ENCODE data around the gene CRTC1. TPM values are rescaled to one million over a fixed set of nuclear protein-coding genes. Genes with fewer than 3 reads are reported as not detected.

CRTC1 gene
- total RNA-seq, 1 donor from 2014 or later, result 39.7 TPM

GRCh38 chr19:18741124-18742121 is 57.9 kb downstream of the CRTC1 start:
- Mint-ChIP-seq H3K4me1 (ENCODE audit: low read depth) (peaks cover 47% of the 10 kb centered on the region), H3K4me3 (ENCODE audit: low read depth) (peak overlapping the region; percentile 47), H3K36me3 (ENCODE audit: insufficient read depth) (no peaks in the 10 kb centered on the region), H3K27me3 (no peaks in the 10 kb centered on the region), H3K9me3 (ENCODE audit: low read depth) (no peaks in the 10 kb centered on the region), H3K27ac (peak overlapping the region; percentile 93)
- TF ChIP-seq, protein P1, sequence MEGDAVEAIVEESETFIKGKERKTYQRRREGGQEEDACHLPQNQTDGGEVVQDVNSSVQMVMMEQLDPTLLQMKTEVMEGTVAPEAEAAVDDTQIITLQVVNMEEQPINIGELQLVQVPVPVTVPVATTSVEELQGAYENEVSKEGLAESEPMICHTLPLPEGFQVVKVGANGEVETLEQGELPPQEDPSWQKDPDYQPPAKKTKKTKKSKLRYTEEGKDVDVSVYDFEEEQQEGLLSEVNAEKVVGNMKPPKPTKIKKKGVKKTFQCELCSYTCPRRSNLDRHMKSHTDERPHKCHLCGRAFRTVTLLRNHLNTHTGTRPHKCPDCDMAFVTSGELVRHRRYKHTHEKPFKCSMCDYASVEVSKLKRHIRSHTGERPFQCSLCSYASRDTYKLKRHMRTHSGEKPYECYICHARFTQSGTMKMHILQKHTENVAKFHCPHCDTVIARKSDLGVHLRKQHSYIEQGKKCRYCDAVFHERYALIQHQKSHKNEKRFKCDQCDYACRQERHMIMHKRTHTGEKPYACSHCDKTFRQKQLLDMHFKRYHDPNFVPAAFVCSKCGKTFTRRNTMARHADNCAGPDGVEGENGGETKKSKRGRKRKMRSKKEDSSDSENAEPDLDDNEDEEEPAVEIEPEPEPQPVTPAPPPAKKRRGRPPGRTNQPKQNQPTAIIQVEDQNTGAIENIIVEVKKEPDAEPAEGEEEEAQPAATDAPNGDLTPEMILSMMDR (IDR thresholded peaks at IDR 0.05; ENCODE audit: unreplicated experiment), result no peak
- DNase-seq (ENCODE audit: low spot score, unreplicated experiment), result peak; percentile 52

DNA sequence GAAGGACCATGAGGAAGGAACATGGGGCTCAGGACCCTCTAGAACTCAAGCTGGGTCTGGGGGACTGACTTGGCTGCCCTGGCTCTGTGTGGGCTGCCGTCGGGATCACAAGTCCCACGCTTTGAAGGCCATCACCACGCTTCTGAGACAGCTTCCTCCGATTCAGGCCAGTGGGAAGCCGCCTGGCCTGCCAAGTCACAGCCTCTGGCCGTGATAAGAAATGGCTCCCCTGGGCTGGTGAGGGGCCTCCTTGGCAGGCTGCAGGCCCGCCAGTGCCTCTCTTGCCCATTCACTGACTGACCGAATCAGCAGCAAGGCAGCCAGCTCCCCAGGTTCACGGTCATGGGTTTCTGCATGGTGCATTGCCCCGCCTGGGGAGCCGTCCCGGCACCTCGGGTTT is 58.8 kb downstream of the CRTC1 start:
- Mint-ChIP-seq H3K36me3 (ENCODE audit: insufficient read depth) (no peaks in the 10 kb centered on the region), H3K4me1 (ENCODE audit: low read depth) (peaks cover 47% of the 10 kb centered on the region), H3K27me3 (no peaks in the 10 kb centered on the region), H3K9me3 (ENCODE audit: low read depth) (no peaks in the 10 kb centered on the region), H3K27ac (no peak overlapping the region), H3K4me3 (ENCODE audit: low read depth) (no peak overlapping the region)
- TF ChIP-seq, protein P1 (IDR thresholded peaks at IDR 0.05; ENCODE audit: unreplicated experiment), result no peak
- no peak for DNase-seq (ENCODE audit: low spot score, unreplicated experiment)

DNA sequence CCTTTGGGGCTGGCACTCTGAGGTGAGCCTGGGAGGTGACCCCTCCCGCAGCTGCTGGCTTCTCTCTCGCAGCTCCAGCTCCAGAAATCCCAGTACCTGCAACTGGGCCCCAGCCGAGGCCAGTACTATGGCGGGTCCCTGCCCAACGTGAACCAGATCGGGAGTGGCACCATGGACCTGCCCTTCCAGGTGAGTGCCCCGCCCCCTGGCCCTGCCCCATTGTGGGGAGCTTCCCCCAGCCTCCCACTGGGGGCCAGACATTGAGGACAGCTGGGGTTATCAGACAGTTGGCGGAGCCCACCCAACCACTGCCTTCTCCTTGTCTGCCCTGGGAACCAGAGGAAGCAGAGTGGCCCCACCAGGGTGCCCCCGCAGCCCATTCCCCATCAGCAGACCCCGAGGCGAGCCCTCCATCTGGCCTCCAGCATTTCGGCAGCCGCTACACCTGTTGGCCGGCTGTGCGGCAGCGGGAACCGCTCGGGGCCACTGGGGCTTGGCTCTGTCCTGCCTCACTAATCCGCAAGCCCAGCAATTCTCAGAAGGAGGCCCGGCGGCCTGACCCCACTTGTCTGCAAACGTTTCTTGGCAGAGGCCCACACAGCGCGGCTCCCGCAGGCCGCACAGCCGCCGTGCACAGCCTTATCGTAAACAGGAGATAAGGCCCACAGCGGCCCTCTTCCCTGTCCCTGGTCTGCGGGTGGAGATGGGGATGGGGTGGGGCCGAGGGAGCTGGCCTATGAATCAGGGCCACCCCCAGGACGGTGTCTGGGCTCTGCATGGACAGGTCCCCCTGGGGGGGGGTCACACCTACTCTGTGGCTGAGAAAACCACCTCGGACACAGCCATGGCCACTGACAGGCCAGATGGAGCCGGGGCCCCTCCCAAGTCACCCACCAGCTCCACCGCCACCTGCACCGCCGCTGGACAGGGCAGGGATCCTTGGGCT is 59.6 kb downstream of the CRTC1 start:
- no peak for DNase-seq (ENCODE audit: low spot score, unreplicated experiment)
- peak overlapping the region; percentile 76 for H3K27ac Mint-ChIP-seq
- H3K27me3 Mint-ChIP-seq, result no peaks in the 10 kb centered on the region
- no peak overlapping the region for H3K4me3 Mint-ChIP-seq (ENCODE audit: low read depth)
- no peaks in the 10 kb centered on the region for H3K9me3 Mint-ChIP-seq (ENCODE audit: low read depth)
- TF ChIP-seq, protein P1 (IDR thresholded peaks at IDR 0.05; ENCODE audit: unreplicated experiment), result no peak
- no peaks in the 10 kb centered on the region for H3K36me3 Mint-ChIP-seq (ENCODE audit: insufficient read depth)
- peaks cover 41% of the 10 kb centered on the region for H3K4me1 Mint-ChIP-seq (ENCODE audit: low read depth)

DNA sequence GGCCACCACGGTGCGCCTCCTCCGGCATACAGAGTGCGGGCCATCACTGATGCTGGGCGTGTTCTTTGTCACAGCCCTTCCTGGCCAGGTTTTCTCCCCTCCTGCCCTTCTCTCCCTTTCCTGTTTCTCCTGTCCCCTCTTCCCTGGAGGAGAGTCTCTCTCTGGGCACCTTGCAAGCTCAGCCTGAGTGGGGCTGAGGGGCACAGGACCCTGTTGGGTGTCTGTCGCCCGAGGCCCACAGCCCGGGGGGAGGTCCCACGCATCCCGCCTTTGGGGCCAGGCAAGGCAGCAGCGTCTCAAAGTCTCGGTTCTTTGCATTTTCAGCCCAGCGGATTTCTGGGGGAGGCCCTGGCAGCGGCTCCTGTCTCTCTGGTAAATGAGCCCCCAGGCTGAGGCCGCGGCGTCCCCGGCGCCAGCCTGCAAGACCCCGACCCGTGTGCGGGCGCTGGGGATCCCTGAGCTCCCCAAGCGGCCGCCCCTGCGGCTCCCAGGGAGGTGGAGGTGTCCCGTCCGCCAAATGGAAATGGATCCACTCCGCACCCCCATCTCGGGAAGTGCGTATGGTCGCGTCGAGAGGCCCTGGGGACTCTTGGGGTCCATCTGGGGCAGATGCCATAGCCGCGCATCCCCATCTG is 60.4 kb downstream of the CRTC1 start:
- Mint-ChIP-seq H3K36me3 (ENCODE audit: insufficient read depth) (no peaks in the 10 kb centered on the region), H3K27ac (no peak overlapping the region), H3K4me1 (ENCODE audit: low read depth) (peaks cover 36% of the 10 kb centered on the region), H3K27me3 (no peaks in the 10 kb centered on the region), H3K9me3 (ENCODE audit: low read depth) (no peaks in the 10 kb centered on the region), H3K4me3 (ENCODE audit: low read depth) (peak overlapping the region; percentile 16)
- DNase-seq (ENCODE audit: low spot score, unreplicated experiment), result no peak
- TF ChIP-seq, protein P1 (IDR thresholded peaks at IDR 0.05; ENCODE audit: unreplicated experiment), result no peak

All from progenitor cell of endocrine pancreas (in vitro differentiated cells).